K562 (cell line): ENCODE measurements around the gene SNX20.

ENCODE experiments used
- CBX2 ChIP-seq: fragments of 200-600 bp; sonication (generic); IDR thresholded peaks from one replicate; pipeline ENCODE4 v1.6.1; 2012; ENCODE audit warnings: mild to moderate bottlenecking, low read length, inconsistent platforms; ENCODE audit not compliant: insufficient read depth, poor library complexity, severe bottlenecking
- CEBPB ChIP-seq: fragments of 450-650 bp; IDR thresholded peaks from 2 replicates; pipeline ENCODE4 v1.6.1; 2016; ENCODE audit warnings: missing genetic modification characterization, missing compliant biosample characterization
- CTCF ChIP-seq, 3 experiments: IDR thresholded peaks in 2 of 3; conservative IDR thresholded peaks in 1 of 3; 2 replicates each; pipeline ENCODE4 v1.5.1; 2011 to 2012; ENCODE audit warnings: low read length in 3 of 3, mild to moderate bottlenecking in 3 of 3, control low read depth in 2 of 3, improper control_type of control experiment in 1 of 3, inconsistent platforms in 1 of 3, low read depth in 1 of 3, mixed read lengths in 1 of 3, moderate library complexity in 1 of 3; ENCODE audit not compliant: insufficient read depth in 2 of 3
- EZH2 ChIP-seq: IDR thresholded peaks from 2 replicates; pipeline ENCODE4 v1.6.1; 2012; ENCODE audit warnings: low read depth, mild to moderate bottlenecking, inconsistent platforms, low read length, borderline replicate concordance
- FOS ChIP-seq: IDR thresholded peaks from 3 replicates; pipeline ENCODE4 v1.6.1; 2011; ENCODE audit not compliant: insufficient read length; ENCODE audit errors: extremely low read depth
- FOXA1 ChIP-seq: fragments of 450-650 bp; IDR thresholded peaks from 2 replicates; pipeline ENCODE4 v1.6.1; 2016; ENCODE audit warnings: mild to moderate bottlenecking, borderline replicate concordance
- HMGXB4 ChIP-seq: sonication (generic); formaldehyde crosslinking; IDR thresholded peaks from 2 replicates; pipeline ENCODE4 v1.8.1; 2023; ENCODE audit warnings: mild to moderate bottlenecking, missing genetic modification reagents
- NRF1 ChIP-seq, 2 experiments: fragments of 450-650 bp; IDR thresholded peaks in 1 of 2; conservative IDR thresholded peaks in 1 of 2; 2 replicates each; pipeline ENCODE4 v1.6.1; 2014; ENCODE audit warnings: mild to moderate bottlenecking in 2 of 2
- RFX5 ChIP-seq: IDR thresholded peaks from 2 replicates; pipeline ENCODE4 v1.6.1; 2011; ENCODE audit warnings: low read depth, mild to moderate bottlenecking, improper control_type of control experiment, low read length
- TBL1XR1 ChIP-seq, 2 experiments: IDR thresholded peaks; 2 replicates each; pipeline ENCODE4 v1.6.1; 2012; ENCODE audit warnings: improper control_type of control experiment in 2 of 2, low read length in 2 of 2, mild to moderate bottlenecking in 1 of 2

- TF ChIP-seq CEBPB (no peak), FOS (no peak), CBX2 (no peak), TBL1XR1 (IDR thresholded peaks at IDR 0.05; ENCODE audit: low read length in 2 of 2) (no peak), RFX5 (no peak), CTCF (IDR thresholded peaks at IDR 0.05 in 2 of 3, conservative IDR thresholded peaks at IDR 0.05 in 1 of 3; ENCODE audit: insufficient read depth in 2 of 3, low read depth in 1 of 3, low read length in 3 of 3) (no peak), NRF1 (conservative IDR thresholded peaks at IDR 0.05 in 1 of 2, IDR thresholded peaks at IDR 0.05 in 1 of 2) (no peak), FOXA1 (no peak), EZH2 (no peak), HMGXB4 (no peak)
Observed at GRCh38 chr16:50711862-50712559, 30.9 kb upstream of the SNX20 start.
